Esophagus muscularis mucosa (tissue), 4 donors: ENCODE measurements around the gene KIR3DL1. TPM values are rescaled to one million over a fixed set of nuclear protein-coding genes. Genes with fewer than 3 reads are reported as not detected.
A peak's percentile ranks its signal among the peaks of the same experiment; 100 is the strongest.

Source experiments
- DNase-seq: peaks from one replicate; pipeline ENCODE4 v3.0.0-alpha.2; 2017; ENCODE audit errors: extremely low spot score
- H3K27ac ChIP-seq, 4 donors: fragments of 200-600 bp; sonication (generic); replicated peaks in 1 of 4; 1 replicate in 3 of 4; 2 replicates in 1 of 4; pipeline ENCODE4 v1.5.1; 2016 to 2019; ENCODE audit warnings: mild to moderate bottlenecking in 1 of 4
- H3K27me3 ChIP-seq, 4 donors: fragments of 200-600 bp; sonication (generic); one replicate each; pipeline versions ENCODE4 v1.5.1 to v1.6.0; 2016 to 2019
- H3K36me3 ChIP-seq, 4 donors: fragments of 200-600 bp; sonication (generic); one replicate each; pipeline ENCODE4 v1.5.1; 2016 to 2019
- H3K4me1 ChIP-seq, 4 donors: fragments of 200-600 bp; sonication (generic); one replicate each; pipeline ENCODE4 v1.5.1; 2016 to 2019
- H3K4me3 ChIP-seq, 4 donors: fragments of 200-600 bp; sonication (generic); 1 replicate in 2 of 4; 2 replicates in 2 of 4; pipeline ENCODE4 v1.5.1; 2016 to 2019; ENCODE audit warnings: mild to moderate bottlenecking in 4 of 4, moderate library complexity in 1 of 4
- H3K9me3 ChIP-seq, 4 donors: fragments of 200-600 bp; sonication (generic); 1 replicate in 3 of 4; 2 replicates in 1 of 4; pipeline ENCODE4 v1.5.1; 2016 to 2019
- CTCF ChIP-seq, 3 experiments: fragments of 200-600 bp in 2 of 3; fragments of 450-650 bp in 1 of 3; sonication (generic) in 2 of 3; IDR thresholded peaks; one replicate each; pipeline ENCODE4 v1.5.1; 2017 to 2019; ENCODE audit warnings: antibody characterized with exemption in 3 of 3, mild to moderate bottlenecking in 2 of 3, moderate library complexity in 1 of 3
- EP300 ChIP-seq: sonication (generic); formaldehyde crosslinking; IDR thresholded peaks from one replicate; pipeline ENCODE4 v1.6.1; 2017; ENCODE audit warnings: antibody characterized with exemption
- POLR2A ChIP-seq: fragments of 450-650 bp; IDR thresholded peaks from one replicate; pipeline ENCODE4 v1.6.1; 2017; ENCODE audit warnings: antibody characterized with exemption, moderate library complexity, mild to moderate bottlenecking, low read depth
- POLR2AphosphoS5 ChIP-seq, 2 donors: sonication (generic); formaldehyde crosslinking; IDR thresholded peaks; one replicate each; pipeline ENCODE4 v1.6.1; 2017; ENCODE audit warnings: antibody characterized with exemption in 2 of 2
- whole genome bisulfite sequencing: methylation state at CpG from one replicate; pipeline ENCODE4 v1.1.5; 2018; 5-methylcytosine and 5-hydroxymethylcytosine counted together
- intact Hi-C: fragments of 100-400 bp; cut with DNase I; formaldehyde crosslinking; loops from one replicate; pipeline ENCODE4 v1.15.1; 2023
- total RNA-seq, 4 donors: library from RNA; depleted of rRNA; stranded (reverse); fragments of >200 nt; gene quantifications; one replicate each; pipeline versions ENCODE4 v1.1.0 to v1.2.1, GENCODE V29; 2016

Gene KIR3DL1
- total RNA-seq, 4 donors from 2014 or later: not detected

- no peak overlapping the region for H3K4me3 ChIP-seq
- H3K27ac ChIP-seq: no peak overlapping the region
- peaks cover 0 to 14% (median 0%) of the 10 kb centered on the region in 4 donors for H3K27me3 ChIP-seq
- intact Hi-C loops: no loop called here
- TF ChIP-seq EP300: no peak
- TF ChIP-seq POLR2A: no peak
- TF ChIP-seq CTCF (IDR thresholded peaks at IDR 0.05): no peak
- no peak for TF ChIP-seq POLR2AphosphoS5 (IDR thresholded peaks at IDR 0.05)
- 65% methylated on average over 3 of the region's 5 CpGs for WGBS
- H3K9me3 ChIP-seq: no peaks in the 10 kb centered on the region
- DNase-seq: no peak
- no peaks in the 10 kb centered on the region for H3K36me3 ChIP-seq
- H3K4me1 ChIP-seq: no peaks in the 10 kb centered on the region
Measured at GRCh38 chr19:54790711-54791110, 25.6 kb upstream of the KIR3DL1 start.

- no peaks in the 10 kb centered on the region for H3K36me3 ChIP-seq
- intact Hi-C loops: no loop called here
- WGBS: 88% methylated on average over 6 of the region's 6 CpGs
- H3K27me3 ChIP-seq: peaks cover 0 to 11% (median 0%) of the 10 kb centered on the region in 4 donors
- H3K27ac ChIP-seq: no peak overlapping the region
- TF ChIP-seq POLR2AphosphoS5 (IDR thresholded peaks at IDR 0.05) (no peak), CTCF (IDR thresholded peaks at IDR 0.05) (no peak), EP300 (no peak), POLR2A (no peak)
- no peak overlapping the region for H3K4me3 ChIP-seq
- H3K9me3 ChIP-seq: no peaks in the 10 kb centered on the region
- H3K4me1 ChIP-seq: no peaks in the 10 kb centered on the region
- DNase-seq: no peak
Measured at GRCh38 chr19:54791476-54791875, 24.8 kb upstream of the KIR3DL1 start.

DNA sequence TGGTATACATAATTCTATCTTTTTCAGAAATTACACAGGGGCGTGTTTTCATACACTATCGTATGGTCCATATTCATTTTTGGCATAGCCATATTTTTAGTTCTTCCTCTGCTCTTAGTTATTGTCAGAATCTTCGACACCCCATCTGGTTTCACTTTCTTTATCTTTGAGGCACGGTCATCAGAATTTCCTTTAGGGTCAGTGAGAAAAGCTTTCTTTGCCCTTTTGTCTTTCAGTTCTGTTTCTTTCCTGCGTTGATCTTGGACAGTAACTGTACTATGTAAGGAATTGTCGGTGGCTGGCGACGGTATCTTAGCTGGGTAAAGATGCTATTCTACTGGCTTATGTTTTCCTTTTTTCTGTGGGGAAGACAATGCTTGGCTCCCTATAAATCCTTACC, 23.5 kb upstream of the KIR3DL1 start:
- TF ChIP-seq POLR2A (no peak), EP300 (no peak), CTCF (IDR thresholded peaks at IDR 0.05) (no peak), POLR2AphosphoS5 (IDR thresholded peaks at IDR 0.05) (no peak)
- intact Hi-C loops: no loop called here
- H3K27me3 ChIP-seq: peaks cover 0 to 15% (median 0%) of the 10 kb centered on the region in 4 donors
- no peaks in the 10 kb centered on the region for H3K4me1 ChIP-seq
- no peaks in the 10 kb centered on the region for H3K9me3 ChIP-seq
- 62% methylated on average over 8 of the region's 8 CpGs for WGBS
- no peak overlapping the region for H3K27ac ChIP-seq
- DNase-seq: no peak
- H3K36me3 ChIP-seq: no peaks in the 10 kb centered on the region
- H3K4me3 ChIP-seq: peak overlapping the region; percentile 13 to 29 (median 20)

- DNase-seq: no peak
- H3K36me3 ChIP-seq: no peaks in the 10 kb centered on the region
- H3K9me3 ChIP-seq: peaks cover 0 to 6% (median 0%) of the 10 kb centered on the region in 4 donors
- intact Hi-C loops: no loop called here
- 52% methylated on average over 1 of the region's 1 CpG for WGBS
- H3K4me1 ChIP-seq: no peaks in the 10 kb centered on the region
- TF ChIP-seq CTCF (IDR thresholded peaks at IDR 0.05): no peak
- TF ChIP-seq POLR2AphosphoS5 (IDR thresholded peaks at IDR 0.05): no peak
- TF ChIP-seq POLR2A: no peak
- TF ChIP-seq EP300: no peak
- H3K27me3 ChIP-seq: peaks cover 0 to 16% (median 0%) of the 10 kb centered on the region in 4 donors
- H3K27ac ChIP-seq: no peak overlapping the region
- no peak overlapping the region for H3K4me3 ChIP-seq
Measured at GRCh38 chr19:54795758-54796157, 20.5 kb upstream of the KIR3DL1 start.

- WGBS: 91% methylated on average over 10 of the region's 10 CpGs
- H3K27me3 ChIP-seq: peaks cover 0 to 30% (median 0%) of the 10 kb centered on the region in 4 donors
- H3K4me1 ChIP-seq: no peaks in the 10 kb centered on the region
- H3K9me3 ChIP-seq: peaks cover 0 to 6% (median 0%) of the 10 kb centered on the region in 4 donors
- H3K36me3 ChIP-seq: no peaks in the 10 kb centered on the region
- H3K27ac ChIP-seq: no peak within 1 kb of the TSS
- intact Hi-C loops: no loop called here
- no peak for TF ChIP-seq POLR2A
- TF ChIP-seq EP300: no peak
- TF ChIP-seq POLR2AphosphoS5 (IDR thresholded peaks at IDR 0.05): no peak
- TF ChIP-seq CTCF (IDR thresholded peaks at IDR 0.05): no peak
- no peak within 1 kb of the TSS for H3K4me3 ChIP-seq
- peak; percentile 70 for DNase-seq
Measured at GRCh38 chr19:54803410-54803809, 12.9 kb upstream of the KIR3DL1 start, which contains the start of gene KIR2DL4. TSS of gene KIR2DL4 (plus strand) at chr19:54803610. CDS start at chr19:54803652, 42 bp downstream.
